ENCODE results near the gene HPCAL1. TPM values are rescaled to one million over a fixed set of nuclear protein-coding genes. Genes with fewer than 3 reads are reported as not detected.

The HPCAL1 gene
- total RNA-seq, 2 donors from 2014 or later: 22.5 to 203 TPM

GRCh38 chr2:10309286-10309685, 6.6 kb downstream of the HPCAL1 start:
- no peak overlapping the region for H3K4me3 ChIP-seq
- H3K27ac ChIP-seq: no peak overlapping the region
- no peak for DNase-seq (ENCODE audit: low spot score)
- WGBS: 65% methylated on average over 3 of the region's 3 CpGs
- no peak for TF ChIP-seq CTCF (IDR thresholded peaks at IDR 0.05)
- no peaks in the 10 kb centered on the region for H3K27me3 ChIP-seq (replicated peaks; ENCODE audit: insufficient read depth)
- H3K36me3 ChIP-seq: no peaks in the 10 kb centered on the region
- H3K4me1 ChIP-seq (replicated peaks): no peaks in the 10 kb centered on the region
- intact Hi-C loops (cut with DNase I): no loop called here
- no peaks in the 10 kb centered on the region for H3K9me3 ChIP-seq

DNA sequence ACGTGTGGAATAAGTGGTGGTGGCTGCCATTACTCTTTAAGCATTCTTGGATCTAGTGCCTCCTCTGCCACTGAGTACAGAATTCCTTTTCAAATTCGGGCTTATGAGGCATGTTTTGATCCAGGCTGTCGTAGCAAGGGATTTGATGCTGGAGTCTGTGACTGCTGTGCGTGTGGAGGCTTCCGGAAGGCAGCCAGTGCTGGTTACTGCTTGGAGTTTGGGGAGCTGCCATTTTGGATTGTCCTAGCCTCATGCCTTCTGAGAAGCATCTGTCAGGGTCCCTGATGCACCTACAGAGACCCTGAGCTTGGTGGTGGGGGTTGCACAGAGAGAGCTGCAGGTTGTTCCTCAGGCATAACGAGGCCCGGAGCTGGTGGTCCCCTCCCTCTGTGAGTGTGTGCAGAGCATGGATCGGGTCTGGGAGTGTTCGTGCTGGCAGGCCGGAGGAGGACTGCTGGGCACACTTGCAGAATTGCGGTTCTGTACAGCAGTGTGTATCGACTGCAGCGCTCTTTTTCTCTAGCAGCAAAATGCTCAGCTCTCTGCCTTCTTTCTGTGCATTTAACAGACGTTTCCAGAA, 7.7 kb downstream of the HPCAL1 start:
- TF ChIP-seq CTCF (IDR thresholded peaks at IDR 0.05) (no peak), POLR2A (IDR thresholded peaks at IDR 0.05) (no peak), POLR2AphosphoS5 (IDR thresholded peaks at IDR 0.05) (no peak)
- intact Hi-C loops (cut with DNase I): no loop called here
- Histone ChIP-seq H3K27ac (no peak overlapping the region), H3K36me3 (no peaks in the 10 kb centered on the region), H3K4me3 (no peak overlapping the region), H3K27me3 (replicated peaks; ENCODE audit: insufficient read depth) (no peaks in the 10 kb centered on the region), H3K9me3 (no peaks in the 10 kb centered on the region), H3K4me1 (replicated peaks) (no peaks in the 10 kb centered on the region)
- no peak for DNase-seq (ENCODE audit: low spot score)
- 93% methylated on average over 14 of the region's 14 CpGs for WGBS

DNA sequence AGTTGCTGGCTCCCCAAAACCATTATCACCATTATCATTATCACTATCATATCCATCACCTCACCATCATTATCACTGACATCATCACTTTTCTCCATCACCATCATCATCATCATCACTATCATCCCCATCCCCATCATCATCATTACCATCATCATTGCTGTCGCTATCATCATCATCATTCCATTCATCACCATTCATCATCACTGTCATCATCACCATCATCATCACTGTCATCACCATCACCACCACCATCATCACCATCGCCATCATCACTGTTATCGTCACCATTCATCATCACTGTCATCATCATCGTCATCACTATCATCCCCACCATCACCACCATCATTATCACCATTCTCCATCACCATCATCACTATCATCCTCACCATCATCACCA, 9.0 kb downstream of the HPCAL1 start:
- no peaks in the 10 kb centered on the region for H3K36me3 ChIP-seq
- intact Hi-C loops (cut with DNase I): no loop called here
- 87% methylated on average over 4 of the region's 4 CpGs for WGBS
- no peaks in the 10 kb centered on the region for H3K27me3 ChIP-seq (replicated peaks; ENCODE audit: insufficient read depth)
- H3K4me1 ChIP-seq (replicated peaks): no peaks in the 10 kb centered on the region
- DNase-seq (ENCODE audit: low spot score): no peak
- H3K9me3 ChIP-seq: no peaks in the 10 kb centered on the region
- H3K4me3 ChIP-seq: no peak overlapping the region
- H3K27ac ChIP-seq: no peak overlapping the region
- TF ChIP-seq POLR2A (IDR thresholded peaks at IDR 0.05) (no peak), POLR2AphosphoS5 (IDR thresholded peaks at IDR 0.05) (no peak), CTCF (IDR thresholded peaks at IDR 0.05) (no peak)

DNA sequence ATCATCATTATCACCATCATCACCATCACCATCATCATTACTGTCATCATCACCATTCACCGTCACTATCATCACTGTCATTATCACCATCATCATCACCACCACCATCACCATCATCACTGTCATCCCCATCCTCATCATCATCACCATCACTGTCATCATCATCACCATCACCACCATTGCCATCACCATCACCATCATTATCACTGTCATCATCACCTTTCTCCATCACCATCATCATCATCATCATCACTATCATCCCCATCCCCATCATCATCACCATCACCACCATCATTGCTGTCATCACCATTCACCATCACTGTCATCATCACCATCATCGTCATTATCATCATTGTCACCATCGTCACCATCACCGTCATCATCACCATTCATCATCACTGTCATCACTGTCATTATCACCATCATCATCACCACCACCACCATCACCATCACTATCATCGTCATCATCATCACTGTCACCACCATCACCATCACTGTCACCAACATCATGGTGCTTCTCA, 9.8 kb downstream of the HPCAL1 start:
- no peaks in the 10 kb centered on the region for H3K36me3 ChIP-seq
- TF ChIP-seq POLR2A (IDR thresholded peaks at IDR 0.05): no peak
- TF ChIP-seq POLR2AphosphoS5 (IDR thresholded peaks at IDR 0.05): no peak
- no peak for TF ChIP-seq CTCF (IDR thresholded peaks at IDR 0.05)
- no peak overlapping the region for H3K4me3 ChIP-seq
- no peak for DNase-seq (ENCODE audit: low spot score)
- H3K27me3 ChIP-seq (replicated peaks; ENCODE audit: insufficient read depth): no peaks in the 10 kb centered on the region
- no peaks in the 10 kb centered on the region for H3K9me3 ChIP-seq
- 91% methylated on average over 5 of the region's 5 CpGs for WGBS
- no peaks in the 10 kb centered on the region for H3K4me1 ChIP-seq (replicated peaks)
- no peak overlapping the region for H3K27ac ChIP-seq
- intact Hi-C loops (cut with DNase I): no loop called here

GRCh38 chr2:10316336-10316735, 13.6 kb downstream of the HPCAL1 start:
- intact Hi-C loops (cut with DNase I): no loop called here
- Histone ChIP-seq H3K9me3 (no peaks in the 10 kb centered on the region), H3K27me3 (replicated peaks; ENCODE audit: insufficient read depth) (no peaks in the 10 kb centered on the region), H3K27ac (no peak overlapping the region), H3K36me3 (no peaks in the 10 kb centered on the region), H3K4me1 (replicated peaks) (no peaks in the 10 kb centered on the region), H3K4me3 (no peak overlapping the region)
- TF ChIP-seq POLR2A (IDR thresholded peaks at IDR 0.05) (no peak), CTCF (IDR thresholded peaks at IDR 0.05) (no peak), POLR2AphosphoS5 (IDR thresholded peaks at IDR 0.05) (no peak)
- WGBS: 79% methylated on average over 6 of the region's 6 CpGs
- DNase-seq (ENCODE audit: low spot score): no peak

All from prostate gland (tissue), 2 donors.